ENCODE measurements around the gene CHIC2. TPM values are rescaled to one million over a fixed set of nuclear protein-coding genes. Genes with fewer than 3 reads are reported as not detected.
"Not testable (repeated sequence)": the region's sequence is repeated elsewhere in the genome, so short reads cannot be mapped to it uniquely, and the experiment has no call there.

The CHIC2 gene
- total and polyA plus RNA-seq, 9 donors: 14.7 to 37.6 (median 18.3) TPM

- intact Hi-C loops (cut with DNase I): no loop called here
- Histone ChIP-seq H3K36me3 (no peaks in the 10 kb centered on the region), H3K27me3 (no peaks in the 10 kb centered on the region), H3K4me3 (no peak overlapping the region), H3K4me1 (ENCODE audit: insufficient read depth) (peaks cover 4% of the 10 kb centered on the region), H3K27ac (no peak overlapping the region), H3K9me3 (no peaks in the 10 kb centered on the region)
- no peak for DNase-seq
- TF ChIP-seq EP300 (IDR thresholded peaks at IDR 0.05) (no peak), POLR2A (IDR thresholded peaks at IDR 0.05) (no peak), CTCF (IDR thresholded peaks at IDR 0.05) (no peak)
These were observed 8.0 kb downstream of the CHIC2 start for GRCh38 chr4:54056360-54056759.

- no peak for DNase-seq
- Histone ChIP-seq H3K27ac (no peak overlapping the region), H3K36me3 (no peaks in the 10 kb centered on the region), H3K27me3 (no peaks in the 10 kb centered on the region), H3K9me3 (no peaks in the 10 kb centered on the region), H3K4me1 (ENCODE audit: insufficient read depth) (peaks cover 4% of the 10 kb centered on the region), H3K4me3 (no peak overlapping the region)
- TF ChIP-seq POLR2A (IDR thresholded peaks at IDR 0.05) (no peak), EP300 (IDR thresholded peaks at IDR 0.05) (no peak), CTCF (IDR thresholded peaks at IDR 0.05) (no peak)
- 95 to 100% (median 98%) methylated on average over 1 of the region's 1 CpG for WGBS, 3 donors
- intact Hi-C loops (cut with DNase I): no loop called here
These were observed 8.9 kb downstream of the CHIC2 start for GRCh38 chr4:54055494-54055893.

GRCh38 chr4:54054501-54054900 lies 9.9 kb downstream of the CHIC2 start:
- Histone ChIP-seq H3K27me3 (no peaks in the 10 kb centered on the region), H3K4me3 (no peak overlapping the region), H3K27ac (no peak overlapping the region), H3K9me3 (no peaks in the 10 kb centered on the region), H3K4me1 (ENCODE audit: insufficient read depth) (peaks cover 4% of the 10 kb centered on the region), H3K36me3 (no peaks in the 10 kb centered on the region)
- WGBS, 3 donors: 96 to 98% (median 98%) methylated on average over 2 of the region's 2 CpGs
- TF ChIP-seq EP300 (IDR thresholded peaks at IDR 0.05): no peak
- no peak for TF ChIP-seq CTCF (IDR thresholded peaks at IDR 0.05)
- TF ChIP-seq POLR2A (IDR thresholded peaks at IDR 0.05): no peak
- DNase-seq: no peak
- intact Hi-C loops (cut with DNase I): no loop called here

GRCh38 chr4:54053322-54053721 lies 11.1 kb downstream of the CHIC2 start:
- H3K27me3 ChIP-seq; intact Hi-C loops (cut with DNase I); H3K36me3 ChIP-seq; H3K9me3 ChIP-seq; H3K27ac ChIP-seq; DNase-seq; H3K4me1 ChIP-seq (ENCODE audit: insufficient read depth); H3K4me3 ChIP-seq: not testable (repeated sequence)
- WGBS, 3 donors: 80 to 89% (median 87%) methylated on average over 5 of the region's 5 CpGs

GRCh38 chr4:54050214-54050904 lies 14.0 kb downstream of the CHIC2 start:
- Histone ChIP-seq H3K9me3 (no peaks in the 10 kb centered on the region), H3K27ac (no peak overlapping the region), H3K27me3 (no peaks in the 10 kb centered on the region), H3K4me1 (ENCODE audit: insufficient read depth) (peaks cover 1% of the 10 kb centered on the region), H3K4me3 (no peak overlapping the region), H3K36me3 (no peaks in the 10 kb centered on the region)
- DNase-seq: no peak
- no peak for TF ChIP-seq EP300 (IDR thresholded peaks at IDR 0.05)
- 16 to 38% (median 25%) methylated on average over 1 of the region's 1 CpG for WGBS, 3 donors
- intact Hi-C loops (cut with DNase I): no loop called here

GRCh38 chr4:54043630-54044029 lies 20.8 kb downstream of the CHIC2 start:
- H3K4me1 ChIP-seq (ENCODE audit: insufficient read depth); H3K27ac ChIP-seq; H3K36me3 ChIP-seq; intact Hi-C loops (cut with DNase I); DNase-seq; H3K9me3 ChIP-seq; H3K4me3 ChIP-seq; H3K27me3 ChIP-seq: not testable (repeated sequence)
- WGBS, 3 donors: 90 to 98% (median 96%) methylated on average over 3 to 4 of the region's 4 CpGs
